Activated CD8-positive, alpha-beta memory T cell treated with anti-CD3 and anti-CD28 coated beads for 36 hours (primary cell): ENCODE data around the gene AURKAIP1. TPM values are rescaled to one million over a fixed set of nuclear protein-coding genes. Genes with fewer than 3 reads are reported as not detected.
"Not testable (repeated sequence)": the region's sequence is repeated elsewhere in the genome, so short reads cannot be mapped to it uniquely, and the experiment has no call there.

Experiments used
- CTCF ChIA-PET: fragments of 350-600 bp; sonication (Branson Sonifier 250); formaldehyde crosslinking; loops from one replicate; lab custom pipeline; 2021; ENCODE audit warnings: antibody characterized with exemption; lab: Charles Lee
- POLR2A ChIA-PET: fragments of 350-600 bp; sonication (Branson Sonifier 250); formaldehyde crosslinking; loops from one replicate; lab custom pipeline; 2021; ENCODE audit warnings: antibody characterized with exemption; lab: Charles Lee
- total RNA-seq, 2 experiments: library from RNA; stranded (reverse); gene quantifications; one replicate each; pipeline ENCODE4 v1.2.3, GENCODE V29; 2021

Gene AURKAIP1
- 100 to 1,000 TPM; 164 to 167 TPM for total RNA-seq

DNA sequence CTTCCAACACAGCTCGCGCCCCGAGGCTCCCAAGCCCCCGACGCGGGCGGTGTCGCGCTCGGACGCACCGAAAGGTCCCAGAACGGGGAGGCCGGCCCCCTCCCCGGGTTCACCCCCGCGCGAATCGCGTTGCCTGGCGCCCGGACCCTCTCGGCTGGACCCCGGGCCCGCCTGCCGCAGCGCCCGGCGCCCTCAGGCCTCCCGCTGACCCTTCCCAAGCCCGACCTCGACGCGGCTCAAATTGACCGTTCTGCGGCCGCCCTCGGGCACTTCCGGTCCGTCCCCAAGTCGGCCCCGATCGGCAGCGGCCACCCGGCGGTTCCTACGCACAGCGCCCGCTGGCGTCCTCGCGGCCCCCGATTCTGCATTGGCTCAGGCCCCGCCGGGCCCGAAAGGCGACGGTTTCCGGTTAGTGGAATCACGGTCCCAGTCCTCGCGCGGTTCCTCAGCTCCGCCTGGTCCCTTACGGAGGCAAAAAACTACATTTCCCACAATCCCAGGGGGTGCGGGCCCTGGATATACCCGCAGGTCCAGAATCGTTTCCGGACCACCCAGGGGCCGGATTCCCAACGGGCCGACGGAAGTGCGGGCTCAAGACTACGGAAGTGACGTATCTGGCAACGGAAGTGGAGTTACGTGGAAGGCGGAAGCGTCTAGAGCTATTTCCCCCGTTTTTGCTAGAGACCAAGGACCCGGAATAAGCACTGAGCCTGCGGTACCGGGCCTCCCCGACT, at the start of gene AURKAIP1:
Gene AURKAIP1 (minus strand): TSS at position 279 of the 734 bp plus-strand sequence. CDS start 451 bp downstream, outside the sequence.
- POLR2A ChIA-PET: interaction anchor here (0.9 to 2.2 kb wide), 6 partner anchors 24 to 65 kb away, joined by 3 to 11 read pairs (median 6); partner anchors contain the start of genes CCNL2 and MRPL20
- CTCF ChIA-PET: interaction anchor here (0.6 to 4.0 kb wide), 9 partner anchors 10 to 131 kb away, joined by 3 to 12 read pairs (median 5); partner anchors contain the start of genes CCNL2, MRPL20 and MXRA8

DNA sequence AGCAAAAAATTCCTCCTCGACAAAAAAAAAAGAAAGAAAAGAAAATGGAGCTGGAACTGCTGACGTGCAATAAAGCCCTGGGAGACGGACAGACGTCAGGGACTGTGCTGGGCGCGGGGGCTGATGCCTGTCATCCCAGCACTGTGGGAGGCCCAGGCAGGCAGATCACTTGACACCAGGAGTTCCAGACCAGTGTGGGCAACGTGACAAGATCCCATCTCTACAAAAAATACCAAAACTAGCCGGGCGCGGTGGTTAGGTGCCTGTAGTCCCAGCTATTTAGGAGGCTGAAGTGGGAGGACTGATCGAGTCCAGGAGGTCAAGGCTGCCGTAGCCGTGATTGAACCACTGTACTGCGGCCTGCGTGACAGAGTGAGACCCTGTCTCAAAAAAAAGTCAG, 49.7 kb upstream of the AURKAIP1 start:
- ChIA-PET CTCF (interaction anchor here (0.7 kb wide), 1 partner anchor 484 kb away, joined by 3 read pairs; no protein-coding TSS in a partner anchor), POLR2A (no interaction called here)

GRCh38 chr1:1423245-1423597, 48.2 kb upstream of the AURKAIP1 start:
- CTCF ChIA-PET: no interaction called here
- POLR2A ChIA-PET: no interaction called here

GRCh38 chr1:1422465-1423244, 47.6 kb upstream of the AURKAIP1 start:
- ChIA-PET POLR2A (no interaction called here), CTCF (no interaction called here)

GRCh38 chr1:1421907-1422464, 47.0 kb upstream of the AURKAIP1 start:
- POLR2A ChIA-PET: no interaction called here
- CTCF ChIA-PET: no interaction called here

DNA sequence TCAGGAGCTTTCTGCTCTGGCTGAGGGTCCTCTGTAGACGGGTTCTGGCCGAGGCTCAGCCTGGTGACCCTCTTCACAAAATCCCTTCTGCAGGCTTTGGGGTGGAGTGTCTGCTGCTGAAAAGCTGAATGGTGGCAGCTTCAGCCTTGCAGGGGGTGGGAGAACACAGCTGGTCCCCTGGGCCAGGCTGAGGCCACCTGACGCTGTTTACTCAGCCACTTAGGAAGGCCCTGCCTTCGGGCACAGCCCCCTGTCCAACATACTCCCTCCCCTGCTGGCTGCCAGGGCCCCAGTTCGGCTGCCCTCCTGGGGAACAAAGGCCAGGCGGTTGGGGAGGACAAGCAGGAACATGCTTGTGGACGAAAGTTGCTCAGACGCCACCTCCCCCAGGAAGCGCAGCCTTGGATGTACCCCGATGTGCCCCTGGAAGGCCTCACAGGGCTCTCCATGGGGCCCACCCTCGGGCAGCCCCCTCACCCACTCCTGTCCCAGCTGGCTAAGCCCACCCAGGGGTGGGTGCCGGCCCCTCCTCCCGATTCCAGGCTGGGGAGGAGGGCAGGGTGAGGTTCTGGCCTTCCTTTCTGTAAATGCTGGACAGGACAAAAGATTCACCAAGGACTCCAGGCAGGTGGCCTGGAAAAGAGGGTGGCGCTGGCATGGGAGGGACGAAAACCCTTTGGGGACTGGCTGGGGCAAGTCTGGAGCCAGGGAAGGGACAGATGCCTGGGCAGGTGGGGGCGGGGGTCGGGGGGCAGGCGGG, 46.3 kb upstream of the AURKAIP1 start, which contains the start of gene ANKRD65:
Gene ANKRD65 (minus strand): TSS at position 130 of the 760 bp plus-strand sequence. CDS start 271 bp downstream, outside the sequence.
- ChIA-PET POLR2A (no interaction called here), CTCF (no interaction called here)

GRCh38 chr1:1420654-1421141, 45.7 kb upstream of the AURKAIP1 start:
- ChIA-PET POLR2A (no interaction called here), CTCF (no interaction called here)

- ChIA-PET POLR2A (no interaction called here), CTCF (no interaction called here)
These were observed 45.0 kb upstream of the AURKAIP1 start for GRCh38 chr1:1419813-1420653.

DNA sequence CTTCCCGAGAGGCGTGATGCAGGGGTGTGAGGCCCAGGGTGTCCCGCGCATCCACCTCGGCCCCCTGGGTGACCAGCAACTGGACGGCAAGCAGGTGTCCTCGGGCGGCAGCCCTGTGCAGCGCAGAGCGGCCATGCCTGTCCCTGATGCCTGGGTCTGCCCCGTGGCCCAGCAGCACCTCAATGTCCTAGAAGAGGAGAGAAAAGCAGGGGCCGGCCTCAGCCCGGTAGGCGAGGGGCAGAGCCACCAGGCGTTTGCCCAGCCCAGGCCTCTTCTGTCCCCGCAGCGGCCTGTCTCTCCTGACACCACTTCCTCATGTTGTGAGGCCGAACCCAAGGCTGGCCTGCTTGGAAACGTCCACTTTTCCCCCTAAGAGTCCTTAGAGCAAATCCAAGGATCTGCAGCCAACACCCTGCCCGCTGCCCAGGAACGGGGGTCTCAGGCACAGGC, 44.4 kb upstream of the AURKAIP1 start:
- ChIA-PET POLR2A (no interaction called here), CTCF (no interaction called here)

DNA sequence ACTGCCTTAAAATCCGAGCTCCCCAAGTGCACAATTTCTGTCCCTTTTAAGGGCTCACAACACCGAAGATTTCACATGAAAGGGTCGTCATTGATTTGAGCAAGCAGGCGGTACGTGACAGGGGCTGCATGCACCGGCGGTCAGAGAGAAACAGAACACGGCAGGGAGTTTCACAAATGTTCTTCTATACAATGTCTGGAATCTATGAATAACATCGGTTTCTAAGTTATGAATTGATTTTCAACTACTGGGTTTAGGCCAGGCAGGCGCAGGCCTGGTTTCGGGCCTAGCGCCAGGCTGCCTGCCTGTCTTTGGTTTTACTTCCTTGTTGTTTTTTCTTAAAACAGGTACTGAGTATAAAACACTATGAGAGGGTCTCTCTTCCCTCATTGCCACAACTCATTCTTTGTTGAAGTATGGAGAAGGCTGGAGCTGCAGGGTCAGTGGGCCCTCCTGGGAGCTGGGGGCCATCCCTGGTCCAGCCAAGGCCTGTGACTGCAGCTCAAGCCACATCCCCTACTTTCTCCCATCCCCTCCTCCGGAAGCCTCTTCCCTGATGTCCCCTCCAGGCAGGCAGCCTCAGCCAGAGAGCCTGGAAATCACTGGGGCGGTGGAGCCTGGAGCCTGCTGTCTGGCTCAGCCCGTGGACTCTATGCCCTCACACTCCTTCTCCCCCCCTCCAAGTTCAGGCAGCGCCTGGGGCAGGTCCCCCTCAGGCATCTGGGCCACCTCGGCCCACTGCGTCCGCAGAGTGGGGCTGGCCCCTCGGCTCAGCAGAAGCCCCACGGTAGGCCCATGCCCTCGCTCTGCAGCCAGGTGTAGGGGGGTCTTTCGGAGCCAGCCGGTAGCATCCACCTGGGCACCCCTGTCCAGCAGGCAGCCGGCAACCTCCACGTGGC, 43.7 kb upstream of the AURKAIP1 start:
- POLR2A ChIA-PET: no interaction called here
- CTCF ChIA-PET: no interaction called here

DNA sequence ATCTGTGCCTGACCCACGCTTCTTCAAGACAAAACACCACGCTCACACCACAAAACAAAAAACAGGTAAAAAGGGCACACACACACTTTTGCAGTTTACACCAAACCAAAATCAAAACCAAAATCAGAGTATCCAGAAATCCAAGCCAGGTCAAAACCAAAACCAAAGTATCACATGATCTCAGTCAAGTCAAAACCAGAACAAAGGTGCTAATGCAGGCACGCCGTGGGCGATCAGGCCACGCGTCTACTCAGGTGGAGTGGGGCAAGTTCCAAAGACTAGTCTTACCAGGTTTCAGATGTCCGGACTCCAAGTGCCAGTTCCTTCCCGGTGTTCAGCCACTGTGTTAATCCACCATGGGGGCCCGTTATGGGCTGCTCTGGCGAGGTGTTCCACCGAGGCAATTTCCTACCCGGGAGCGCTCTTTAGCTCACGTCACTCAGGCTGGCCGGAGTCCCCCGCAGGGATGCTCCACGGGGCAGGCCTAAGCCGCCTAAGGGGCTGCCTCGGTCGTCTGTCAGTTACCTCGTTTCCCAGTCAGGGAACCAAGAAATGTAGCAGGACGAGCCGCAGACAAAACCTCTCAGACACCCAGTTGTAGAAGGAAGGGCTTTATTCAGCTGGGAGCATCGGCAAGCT, 42.9 kb upstream of the AURKAIP1 start:
- CTCF ChIA-PET, POLR2A ChIA-PET: not testable (repeated sequence)

DNA sequence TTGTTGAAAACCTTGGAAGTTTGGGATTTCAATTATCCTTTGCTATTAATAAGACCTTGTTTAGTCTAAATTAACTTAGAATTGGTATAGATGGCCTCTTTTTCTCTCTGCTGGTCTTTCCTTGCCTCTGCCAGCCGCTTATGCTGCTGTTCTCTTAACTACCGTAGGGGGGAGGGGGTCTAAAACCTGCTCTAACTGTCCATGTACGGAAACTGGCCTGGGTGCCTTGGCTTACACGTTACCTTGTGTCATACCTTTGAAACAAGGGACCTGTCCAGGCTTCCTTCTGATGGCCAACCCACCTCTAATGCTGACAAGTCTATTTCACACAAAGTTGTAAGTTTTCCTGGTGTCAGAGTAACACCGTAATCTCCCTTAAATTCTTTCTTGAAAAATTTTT, 42.4 kb upstream of the AURKAIP1 start:
- POLR2A ChIA-PET, CTCF ChIA-PET: not testable (repeated sequence)

GRCh38 chr1:1415751-1416150, 40.7 kb upstream of the AURKAIP1 start:
- ChIA-PET CTCF (interaction anchor here (1.4 kb wide), 1 partner anchor 25 kb away, joined by 5 read pairs; no protein-coding TSS in a partner anchor), POLR2A (no interaction called here)

DNA sequence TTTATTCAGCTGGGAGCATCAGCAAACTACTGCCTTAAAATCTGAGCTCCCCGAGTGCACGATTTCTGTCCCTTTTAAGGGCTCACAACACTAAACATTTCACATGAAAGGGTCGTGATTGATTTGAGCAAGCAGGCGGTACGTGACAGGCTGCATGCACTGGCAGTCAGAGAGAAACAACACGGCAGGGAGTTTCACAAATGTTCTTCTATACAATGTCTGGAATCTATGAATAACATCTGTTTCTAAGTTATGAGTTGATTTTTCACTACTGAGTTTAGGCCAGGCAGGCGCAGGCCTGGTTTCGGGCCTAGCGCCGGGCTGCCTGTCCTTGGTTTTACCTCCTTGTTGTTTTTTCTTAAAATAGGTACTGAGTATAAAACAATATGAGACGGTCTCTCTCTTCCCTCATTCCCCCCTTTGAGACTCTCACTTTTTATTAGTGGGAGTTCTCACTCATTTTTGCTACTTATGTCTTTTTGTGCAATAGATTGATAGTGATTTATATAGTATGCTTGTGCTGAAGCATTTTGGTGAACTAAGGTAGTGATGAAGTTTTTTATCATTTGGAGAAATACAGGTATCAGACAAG, 37.4 kb upstream of the AURKAIP1 start:
- POLR2A ChIA-PET, CTCF ChIA-PET: not testable (repeated sequence)

- ChIA-PET POLR2A (no interaction called here), CTCF (no interaction called here)
These were observed 36.6 kb upstream of the AURKAIP1 start for GRCh38 chr1:1411626-1412025.

GRCh38 chr1:1410238-1410637, 35.2 kb upstream of the AURKAIP1 start:
- CTCF ChIA-PET, POLR2A ChIA-PET: not testable (repeated sequence)
